Calu3 (cell line): ENCODE data around the gene TOPBP1. TPM values are rescaled to one million over a fixed set of nuclear protein-coding genes. Genes with fewer than 3 reads are reported as not detected.
A peak's percentile ranks its signal among the peaks of the same experiment; 100 is the strongest.

Experiments
- BruUV-seq: library from RNA; stranded (reverse); fragments of 400-500 nt; replicated peaks from 2 replicates; lab custom pipeline; 2021; lab: Mats Ljungman, UMichigan
- CTCF ChIA-PET: fragments of 300-600 bp; sonication (Branson Sonifier 250); formaldehyde crosslinking; loops from one replicate; lab custom pipeline; 2022; ENCODE audit warnings: antibody characterized with exemption; lab: Charles Lee
- DNase-seq: peaks from one replicate; pipeline ENCODE4 v3.0.0; 2022
- H3K27ac Mint-ChIP-seq: one replicate; pipeline ENCODE4 v1.8.0; 2022; ENCODE audit warnings: mixed read lengths; ENCODE audit not compliant: unreplicated experiment
- H3K27me3 Mint-ChIP-seq: one replicate; pipeline ENCODE4 v1.8.0; 2022; ENCODE audit warnings: mixed read lengths; ENCODE audit not compliant: unreplicated experiment
- H3K36me3 Mint-ChIP-seq: one replicate; pipeline ENCODE4 v1.8.0; 2022; ENCODE audit warnings: mild to moderate bottlenecking, moderate library complexity, mixed read lengths; ENCODE audit not compliant: insufficient read depth, unreplicated experiment
- H3K4me1 Mint-ChIP-seq: one replicate; pipeline ENCODE4 v1.8.0; 2022; ENCODE audit warnings: mild to moderate bottlenecking, low read depth, mixed read lengths; ENCODE audit not compliant: unreplicated experiment
- H3K4me3 Mint-ChIP-seq: one replicate; pipeline ENCODE4 v1.8.0; 2022; ENCODE audit warnings: mild to moderate bottlenecking, low read depth, moderate library complexity, mixed read lengths; ENCODE audit not compliant: unreplicated experiment
- H3K9me3 Mint-ChIP-seq: one replicate; pipeline ENCODE4 v1.8.0; 2022; ENCODE audit warnings: low read depth, mixed read lengths; ENCODE audit not compliant: unreplicated experiment
- intact Hi-C: fragments of 100-400 bp; cut with micrococcal nuclease; formaldehyde crosslinking; loops from one replicate; pipeline ENCODE4 v1.10.0; 2022; ENCODE audit not compliant: unreplicated experiment
- total RNA-seq: library from RNA; stranded (reverse); gene quantifications from 2 replicates; pipeline ENCODE4 v1.2.3, GENCODE V29; 2022
- TF ChIP-seq, protein P1 (sequence below): fragments of 200-600 bp; IDR thresholded peaks from one replicate; pipeline ENCODE4 v1.8.0; 2022; ENCODE audit warnings: antibody characterized with exemption; ENCODE audit not compliant: unreplicated experiment

Gene TOPBP1
- total RNA-seq, 1 experiment from 2014 or later = 94.7 TPM

DNA sequence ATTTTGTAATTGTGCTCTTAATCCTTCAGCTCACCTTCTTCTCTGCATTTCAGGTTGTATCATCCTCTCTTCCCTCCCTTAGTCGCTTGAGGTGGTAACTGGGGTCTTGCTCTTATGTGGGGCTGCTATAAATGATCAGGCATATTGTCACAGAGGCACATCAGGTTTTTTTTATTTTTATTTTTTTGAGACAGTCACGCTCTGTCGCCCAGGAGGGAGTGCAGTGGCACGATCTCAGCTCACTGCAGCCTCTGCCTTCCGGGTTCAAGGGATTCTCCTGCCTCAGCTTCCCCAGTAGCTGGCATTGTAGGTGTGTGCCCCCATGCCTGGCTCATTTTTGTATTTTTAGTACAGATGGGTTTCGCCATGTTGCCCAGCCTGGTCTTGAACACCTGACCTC lies 78.3 kb downstream of the TOPBP1 start:
- TF ChIP-seq, protein P1, sequence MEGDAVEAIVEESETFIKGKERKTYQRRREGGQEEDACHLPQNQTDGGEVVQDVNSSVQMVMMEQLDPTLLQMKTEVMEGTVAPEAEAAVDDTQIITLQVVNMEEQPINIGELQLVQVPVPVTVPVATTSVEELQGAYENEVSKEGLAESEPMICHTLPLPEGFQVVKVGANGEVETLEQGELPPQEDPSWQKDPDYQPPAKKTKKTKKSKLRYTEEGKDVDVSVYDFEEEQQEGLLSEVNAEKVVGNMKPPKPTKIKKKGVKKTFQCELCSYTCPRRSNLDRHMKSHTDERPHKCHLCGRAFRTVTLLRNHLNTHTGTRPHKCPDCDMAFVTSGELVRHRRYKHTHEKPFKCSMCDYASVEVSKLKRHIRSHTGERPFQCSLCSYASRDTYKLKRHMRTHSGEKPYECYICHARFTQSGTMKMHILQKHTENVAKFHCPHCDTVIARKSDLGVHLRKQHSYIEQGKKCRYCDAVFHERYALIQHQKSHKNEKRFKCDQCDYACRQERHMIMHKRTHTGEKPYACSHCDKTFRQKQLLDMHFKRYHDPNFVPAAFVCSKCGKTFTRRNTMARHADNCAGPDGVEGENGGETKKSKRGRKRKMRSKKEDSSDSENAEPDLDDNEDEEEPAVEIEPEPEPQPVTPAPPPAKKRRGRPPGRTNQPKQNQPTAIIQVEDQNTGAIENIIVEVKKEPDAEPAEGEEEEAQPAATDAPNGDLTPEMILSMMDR = no peak
- Mint-ChIP-seq H3K36me3 (peaks cover 99% of the 10 kb centered on the region), H3K4me3 (no peak overlapping the region), H3K27ac (no peak overlapping the region), H3K27me3 (no peaks in the 10 kb centered on the region), H3K9me3 (no peaks in the 10 kb centered on the region), H3K4me1 (peaks cover 55% of the 10 kb centered on the region)
- CTCF ChIA-PET = no interaction called here
- intact Hi-C loops = no loop called here
- DNase-seq = no peak
- no TSS peak for BruUV-seq

DNA sequence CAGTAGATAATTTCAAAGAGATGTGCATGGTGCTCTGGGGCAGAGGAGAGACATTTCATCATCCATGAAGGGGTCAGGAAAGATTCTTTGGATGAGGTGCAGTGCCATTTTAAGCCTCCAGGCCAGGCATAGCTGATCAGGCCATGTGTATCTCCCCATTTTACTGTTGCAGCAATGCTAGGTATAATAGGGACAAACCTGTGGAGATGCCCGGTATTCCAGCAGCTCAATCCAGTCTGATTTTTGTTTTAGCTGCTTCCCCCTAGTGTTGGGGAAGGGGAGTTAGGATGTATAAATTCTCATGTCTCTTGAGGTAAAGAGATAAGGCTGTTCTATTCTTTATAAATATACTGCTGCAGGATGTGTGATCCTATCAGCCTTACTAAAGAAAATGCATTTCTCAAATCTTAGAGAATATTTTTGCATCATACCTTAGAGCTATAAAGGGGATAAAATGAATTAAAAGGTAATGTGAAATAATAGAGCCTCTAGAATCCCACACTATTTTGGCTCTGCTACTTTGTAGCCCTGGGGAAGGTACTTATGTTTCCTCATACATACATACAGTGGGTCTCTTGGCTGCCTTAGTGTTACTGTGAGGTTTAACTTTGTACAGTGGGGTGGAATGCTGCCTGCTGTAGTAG lies 83.1 kb downstream of the TOPBP1 start:
- peak; percentile 51 for DNase-seq
- BruUV-seq = no TSS peak
- Mint-ChIP-seq H3K4me3 (peak overlapping the region; percentile 95), H3K9me3 (no peaks in the 10 kb centered on the region), H3K4me1 (peaks cover 50% of the 10 kb centered on the region), H3K27ac (no peak overlapping the region), H3K36me3 (peaks cover 100% of the 10 kb centered on the region), H3K27me3 (no peaks in the 10 kb centered on the region)
- TF ChIP-seq, protein P1 = peak; percentile 78
- intact Hi-C loops = loop anchor here (1.0 to 5.0 kb wide), 4 partner anchors 114 to 536 kb away; no protein-coding TSS in a partner anchor
- CTCF ChIA-PET = interaction anchor here (0.5 to 2.6 kb wide), 21 partner anchors 8 to 920 kb away, joined by 3 to 15 read pairs (median 4); no protein-coding TSS in a partner anchor

DNA sequence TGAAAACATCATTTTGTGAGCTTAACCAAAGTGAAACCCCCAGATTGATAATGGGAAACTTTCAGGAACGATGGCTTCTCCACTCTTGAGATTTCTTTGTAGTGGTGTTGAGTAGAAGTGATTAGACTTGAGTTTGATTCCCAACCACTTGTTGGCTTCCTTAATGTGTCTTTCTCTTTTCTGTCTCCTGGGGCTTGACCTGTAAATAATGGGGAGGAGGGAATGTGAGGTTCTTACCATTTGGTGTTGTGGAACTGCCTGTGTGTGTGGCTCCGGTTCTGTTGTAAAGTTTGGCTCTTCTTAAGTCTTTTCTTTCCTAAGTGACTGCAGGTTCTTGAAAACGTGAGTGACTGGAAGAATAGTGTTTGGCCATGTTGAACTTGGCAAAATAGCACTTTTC lies 85.6 kb downstream of the TOPBP1 start:
- TF ChIP-seq, protein P1 = no peak
- BruUV-seq = no TSS peak
- no peaks in the 10 kb centered on the region for H3K27me3 Mint-ChIP-seq
- no peaks in the 10 kb centered on the region for H3K9me3 Mint-ChIP-seq
- H3K27ac Mint-ChIP-seq = peak overlapping the region; percentile 84
- intact Hi-C loops = loop anchor here (5.0 kb wide), 2 partner anchors 194 to 534 kb away; no protein-coding TSS in a partner anchor
- CTCF ChIA-PET = interaction anchor here (0.7 kb wide), 1 partner anchor 518 kb away, joined by 3 read pairs; no protein-coding TSS in a partner anchor
- DNase-seq = no peak
- H3K4me1 Mint-ChIP-seq = peaks cover 52% of the 10 kb centered on the region
- H3K4me3 Mint-ChIP-seq = peak overlapping the region; percentile 95
- peaks cover 92% of the 10 kb centered on the region for H3K36me3 Mint-ChIP-seq

DNA sequence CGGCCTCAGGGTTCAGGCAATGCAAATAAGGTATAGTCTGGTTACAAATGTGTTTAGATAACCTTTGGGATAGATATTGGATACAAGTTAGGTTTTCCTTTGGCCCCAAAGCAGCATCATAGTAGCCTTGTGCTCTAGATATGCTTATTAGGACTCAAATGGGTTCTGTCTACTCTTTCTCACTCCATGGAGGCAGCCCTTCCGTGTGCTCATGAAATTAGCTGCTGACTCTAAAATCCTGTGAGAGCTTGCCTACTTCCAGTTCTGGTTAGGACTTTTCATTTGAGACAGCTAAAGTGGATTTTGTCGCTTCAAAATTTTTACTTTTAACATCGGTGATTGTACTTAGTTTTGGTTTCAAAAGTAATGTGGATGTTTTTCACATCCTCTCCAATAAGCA lies 86.7 kb downstream of the TOPBP1 start:
- H3K4me1 Mint-ChIP-seq = peaks cover 63% of the 10 kb centered on the region
- CTCF ChIA-PET = interaction anchor here (0.6 to 1.3 kb wide), 5 partner anchors 12 to 110 kb away, joined by 3 to 5 read pairs (median 3); no protein-coding TSS in a partner anchor
- H3K9me3 Mint-ChIP-seq = no peaks in the 10 kb centered on the region
- BruUV-seq = TSS peak; percentile 36
- H3K36me3 Mint-ChIP-seq = peaks cover 86% of the 10 kb centered on the region
- TF ChIP-seq, protein P1 = no peak
- H3K27ac Mint-ChIP-seq = peak overlapping the region; percentile 33
- no peaks in the 10 kb centered on the region for H3K27me3 Mint-ChIP-seq
- intact Hi-C loops = loop anchor here (5.0 kb wide), 2 partner anchors 193 to 533 kb away; no protein-coding TSS in a partner anchor
- H3K4me3 Mint-ChIP-seq = peak overlapping the region; percentile 95
- no peak for DNase-seq
